ENCODE data around the gene EVI2A.

GRCh38 chr17:31307640-31308039 lies 13.8 kb downstream of the EVI2A start:
- no peak for TF ChIP-seq CTCF (IDR thresholded peaks at IDR 0.05)
- TF ChIP-seq POLR2AphosphoS5 (IDR thresholded peaks at IDR 0.05), result no peak
- TF ChIP-seq POLR2A (IDR thresholded peaks at IDR 0.05), result no peak

Measured in prostate gland (tissue), 2 donors.